Right ventricle myocardium superior (tissue), 1 donor: ENCODE data around the gene LRRIQ3. TPM values are rescaled to one million over a fixed set of nuclear protein-coding genes. Genes with fewer than 3 reads are reported as not detected.
A peak's percentile ranks its signal among the peaks of the same experiment; 100 is the strongest.
"Not testable (repeated sequence)": the region's sequence is repeated elsewhere in the genome, so short reads cannot be mapped to it uniquely, and the experiment has no call there.

Source experiments
- ATAC-seq: fragments of 200-7000 bp; cut with Tn5 transposase; one replicate; pipeline ENCODE4 v1.9.1; 2020; ENCODE audit warnings: mild to moderate bottlenecking; ENCODE audit not compliant: poor library complexity
- DNase-seq: peaks from one replicate; pipeline ENCODE4 v3.0.0-alpha.2; 2020
- intact Hi-C: fragments of 100-400 bp; cut with DNase I; formaldehyde crosslinking; loops from one replicate; pipeline ENCODE4 v1.11.2; 2022
- total RNA-seq: library from RNA; stranded (reverse); fragmentation: NEBNext Ultra II Directional; extraction: Animal tissue kit (Norgen Biotek cat#: 25700); gene quantifications from one replicate; pipeline ENCODE4 v1.2.1, GENCODE V29; 2021
- donor health status: DM: no; HTN: yes; CAD: no; lungs with severe emphysema.

Gene LRRIQ3
- total RNA-seq, 1 donor from 2014 or later, result 0.43 TPM

DNA sequence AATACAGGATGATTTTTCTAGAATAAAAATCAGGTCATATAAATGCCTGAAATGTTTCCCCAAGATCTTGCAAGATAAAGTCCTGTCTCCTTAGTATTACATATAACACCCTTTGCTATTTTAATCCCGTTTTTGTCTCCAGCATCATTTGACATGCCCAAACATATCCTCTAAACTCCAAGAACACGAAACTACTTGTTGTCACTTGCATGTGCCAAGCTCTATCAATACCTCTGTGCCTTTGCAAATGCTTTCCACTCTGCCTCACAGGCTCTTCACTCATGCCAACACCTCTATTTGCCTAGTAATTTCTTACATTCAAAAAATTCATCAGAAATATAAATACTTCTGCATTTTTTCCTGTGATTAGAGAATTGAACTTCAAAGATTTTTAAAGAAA, 37.9 kb downstream of the LRRIQ3 start:
- intact Hi-C loops, result no loop called here
- ATAC-seq (peak; percentile 39), DNase-seq (no peak)

DNA sequence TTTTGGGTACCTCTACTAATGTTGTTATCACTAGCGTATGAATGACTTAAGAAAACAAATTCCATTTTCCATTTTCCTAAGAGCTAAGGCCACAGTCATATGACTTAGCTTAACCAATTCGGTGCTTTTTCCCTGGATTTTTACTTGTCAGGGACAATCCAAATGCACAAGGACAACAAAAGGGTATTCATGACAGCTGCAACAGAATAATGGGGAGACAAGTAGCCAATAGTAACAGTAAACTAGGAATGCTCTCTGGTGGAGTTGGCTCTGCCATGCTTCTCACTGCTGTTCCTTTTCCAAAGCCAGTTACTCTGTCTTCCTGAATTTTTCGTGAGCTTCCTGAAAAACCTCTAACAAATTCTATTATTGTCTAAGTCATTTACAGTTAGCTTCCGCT, 52.9 kb downstream of the LRRIQ3 start:
- intact Hi-C loops, result no loop called here
- no peak for ATAC-seq
- no peak for DNase-seq

DNA sequence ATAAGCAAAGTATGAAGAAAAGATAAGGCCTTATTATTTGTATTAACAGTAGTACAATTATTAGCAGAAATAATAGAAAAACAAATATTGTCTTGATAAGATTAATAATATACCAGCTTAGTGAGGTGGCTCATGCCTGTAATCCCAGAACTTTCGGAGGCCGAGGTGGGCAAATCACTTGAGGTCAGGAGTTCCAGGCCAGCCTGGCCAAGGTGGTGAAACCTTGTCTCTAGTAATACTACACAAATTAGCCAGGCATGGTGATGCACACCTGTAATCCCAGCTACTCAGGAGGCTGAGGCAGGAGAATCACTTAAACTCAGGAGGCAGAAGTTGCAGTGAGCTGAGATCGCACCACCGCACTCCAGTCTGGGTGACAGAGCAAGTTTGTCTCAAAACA, 80.6 kb downstream of the LRRIQ3 start:
- ATAC-seq, intact Hi-C loops, DNase-seq: not testable (repeated sequence)

- ATAC-seq, result no peak
- intact Hi-C loops, result no loop called here
- no peak for DNase-seq
Measured at GRCh38 chr1:74113333-74113732, 84.6 kb downstream of the LRRIQ3 start.

DNA sequence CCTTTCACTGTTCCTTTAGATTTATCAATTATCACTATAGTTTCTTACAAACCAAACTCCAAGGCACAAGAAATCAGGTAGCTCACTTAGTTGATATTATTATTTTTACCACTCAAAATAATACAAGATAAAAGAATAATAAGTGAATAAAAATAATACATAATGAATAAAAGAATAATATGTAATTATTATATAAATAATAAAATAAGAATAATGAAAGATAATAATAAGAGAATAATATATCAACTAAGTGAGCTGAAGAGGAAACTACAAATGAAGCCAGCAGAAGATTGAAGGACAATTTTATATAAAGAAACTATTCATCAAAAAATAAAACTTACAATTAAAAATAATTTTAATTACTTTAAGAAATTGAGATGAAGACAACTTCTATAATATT, 90.6 kb downstream of the LRRIQ3 start:
- DNase-seq (no peak), ATAC-seq (no peak)
- intact Hi-C loops, result no loop called here

DNA sequence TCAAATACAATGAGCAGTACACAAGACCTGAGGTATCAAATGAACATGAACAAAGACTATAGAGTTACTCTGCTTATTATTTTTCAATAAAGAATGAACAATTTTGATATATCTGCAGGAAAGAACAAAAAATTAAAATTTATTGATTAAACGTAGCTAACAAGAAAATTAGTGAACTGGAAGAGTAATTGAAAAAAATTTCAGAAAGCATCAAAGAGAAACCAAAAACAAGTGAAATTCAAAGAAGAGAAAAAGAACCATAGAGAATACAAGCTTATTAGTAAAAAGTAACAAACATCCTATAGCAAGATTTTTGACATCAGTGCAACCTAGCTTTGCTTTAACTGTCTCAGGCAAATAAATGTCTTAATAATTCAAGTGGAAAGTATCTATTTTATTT, 106.6 kb downstream of the LRRIQ3 start:
- no peak for DNase-seq
- ATAC-seq, result no peak
- intact Hi-C loops, result no loop called here

GRCh38 chr1:74083128-74083527, 114.8 kb downstream of the LRRIQ3 start:
- intact Hi-C loops, result no loop called here
- DNase-seq (no peak), ATAC-seq (no peak)

DNA sequence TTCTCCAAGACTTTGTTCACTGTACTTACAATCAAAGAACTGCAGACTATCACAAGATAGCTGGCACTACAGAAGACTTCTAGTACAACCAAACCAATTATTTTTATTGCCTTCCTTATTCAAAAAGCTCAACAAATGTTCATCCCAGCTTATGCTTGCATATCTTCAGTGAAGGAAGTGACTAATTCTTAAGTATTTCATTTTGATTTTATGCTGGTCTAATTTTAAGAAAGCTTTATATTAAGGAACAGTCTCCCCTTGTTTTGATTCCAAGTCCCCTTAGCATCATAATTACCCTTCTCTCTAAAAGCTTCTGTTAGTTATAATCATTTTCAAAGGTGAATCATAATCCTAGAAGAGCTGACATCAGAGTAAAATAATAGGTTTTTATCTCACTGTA, 132.9 kb downstream of the LRRIQ3 start:
- DNase-seq, result no peak
- intact Hi-C loops, result no loop called here
- no peak for ATAC-seq

- intact Hi-C loops, result no loop called here
- no peak for ATAC-seq
- no peak for DNase-seq
Measured at GRCh38 chr1:74057719-74058118, 140.3 kb downstream of the LRRIQ3 start.

GRCh38 chr1:74053407-74053806, 144.6 kb downstream of the LRRIQ3 start:
- intact Hi-C loops, result no loop called here
- no peak for DNase-seq
- no peak for ATAC-seq

- intact Hi-C loops, result no loop called here
- ATAC-seq, result no peak
- DNase-seq, result no peak
Measured at GRCh38 chr1:74050386-74050785, 147.6 kb downstream of the LRRIQ3 start.

- intact Hi-C loops, result no loop called here
- ATAC-seq, result no peak
- no peak for DNase-seq
Measured at GRCh38 chr1:74038042-74038441, 159.9 kb downstream of the LRRIQ3 start.

DNA sequence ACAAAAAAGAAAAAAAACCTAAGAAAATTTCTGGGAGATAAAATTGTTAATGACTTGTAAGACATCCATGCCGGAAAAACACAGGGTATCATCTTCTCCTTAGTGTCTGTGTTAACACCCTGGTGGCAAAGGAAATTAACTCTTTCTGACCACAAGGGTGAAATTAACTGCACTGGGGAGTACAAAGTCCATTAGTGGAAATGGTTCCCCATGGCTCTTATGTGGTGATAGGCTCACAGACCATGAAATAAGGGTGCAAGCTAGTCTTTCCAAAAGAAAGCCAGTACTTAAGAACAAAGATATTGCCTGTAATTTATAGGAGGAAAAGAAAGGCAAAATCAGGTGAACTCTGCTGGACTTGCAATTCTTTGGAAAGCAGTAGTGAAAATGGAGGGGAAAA, 185.4 kb downstream of the LRRIQ3 start:
- no peak for DNase-seq
- no peak for ATAC-seq
- intact Hi-C loops, result no loop called here

- intact Hi-C loops, result no loop called here
- ATAC-seq, result no peak
Measured at GRCh38 chr1:74011736-74012135, 186.2 kb downstream of the LRRIQ3 start.

DNA sequence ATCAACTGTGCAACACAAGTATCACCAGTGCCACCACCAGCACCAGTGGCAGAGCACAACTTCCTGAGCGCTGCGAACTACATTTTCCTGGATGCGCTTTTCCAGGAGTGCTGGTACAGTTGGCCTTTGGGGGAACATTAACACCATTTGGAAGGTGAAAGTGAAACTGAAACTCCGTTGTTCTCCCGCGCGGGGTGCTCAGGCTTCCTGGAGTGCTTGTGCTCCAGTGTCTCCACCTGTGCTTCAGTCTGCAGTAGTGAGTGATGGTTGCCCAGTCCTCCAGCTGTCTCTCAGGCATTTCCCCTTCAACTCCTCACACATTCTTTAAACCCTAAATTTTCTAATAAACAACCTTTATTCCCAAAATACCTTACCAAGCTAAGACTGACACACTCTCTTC, 187.8 kb downstream of the LRRIQ3 start:
- ATAC-seq, result no peak
- DNase-seq, result no peak
- intact Hi-C loops, result no loop called here

More at GRCh38 chr1:74011736-74012135, 186.2 kb downstream of the LRRIQ3 start:
- DNase-seq, result no peak

DNA sequence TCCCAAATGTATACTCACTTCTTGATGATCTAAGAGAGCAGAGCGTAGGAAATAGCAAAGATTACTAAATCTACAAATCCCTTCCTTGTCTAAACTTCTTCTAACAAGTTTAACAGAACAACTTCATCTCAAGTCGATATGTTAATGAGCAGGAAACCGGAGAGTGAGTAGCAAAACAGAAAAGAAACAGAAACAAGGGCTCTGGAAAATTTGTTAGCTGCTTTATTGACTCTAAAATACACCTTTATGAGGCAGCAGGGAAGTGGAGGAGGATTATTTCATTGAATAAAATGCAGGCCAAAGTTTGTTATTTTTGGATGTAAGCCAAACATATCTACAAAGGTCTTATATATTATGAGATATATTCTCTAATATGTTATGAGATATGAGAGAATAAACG, 192.4 kb downstream of the LRRIQ3 start:
- intact Hi-C loops, result no loop called here
- no peak for ATAC-seq
- no peak for DNase-seq

GRCh38 chr1:74003806-74004205, 194.2 kb downstream of the LRRIQ3 start:
- no peak for ATAC-seq

GRCh38 chr1:73998348-73998959, 199.5 kb downstream of the LRRIQ3 start:
- intact Hi-C loops, result no loop called here
- ATAC-seq (no peak), DNase-seq (no peak)

More at GRCh38 chr1:74003806-74004205, 194.2 kb downstream of the LRRIQ3 start:
- no peak for DNase-seq
- intact Hi-C loops, result no loop called here

GRCh38 chr1:73980324-73981040, 217.5 kb downstream of the LRRIQ3 start:
- DNase-seq (no peak), ATAC-seq (no peak)
- intact Hi-C loops, result no loop called here

DNA sequence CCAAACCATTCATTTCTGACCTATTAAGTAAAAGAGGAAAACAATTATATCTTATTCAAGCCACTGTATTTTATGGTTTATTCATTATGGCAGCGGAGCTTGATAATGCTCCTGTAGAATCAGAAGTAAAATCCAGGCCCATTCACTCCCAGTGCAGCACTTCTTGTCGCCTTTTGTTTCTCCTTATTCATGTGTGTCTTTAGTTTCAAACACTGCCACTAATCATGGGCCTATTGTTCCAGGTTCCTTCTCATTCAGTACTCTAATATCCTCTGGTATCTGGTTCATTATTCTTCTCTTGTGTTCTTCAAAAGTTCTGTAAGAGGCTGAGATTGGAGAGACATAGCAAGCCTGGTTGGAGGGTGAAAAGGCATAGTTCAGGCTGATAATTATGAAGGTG, 218.3 kb downstream of the LRRIQ3 start:
- no peak for DNase-seq
- intact Hi-C loops, result no loop called here
- ATAC-seq, result no peak

- intact Hi-C loops, result no loop called here
- DNase-seq (no peak), ATAC-seq (no peak)
Measured at GRCh38 chr1:73978964-73979363, 219.0 kb downstream of the LRRIQ3 start.
